ENCODE data around the gene ARPC5.
"Not testable (repeated sequence)": the region's sequence is repeated elsewhere in the genome, so short reads cannot be mapped to it uniquely, and the experiment has no call there.

The ARPC5 gene

GRCh38 chr1:183630748-183631147 is 4.8 kb downstream of the ARPC5 start:
- Histone ChIP-seq H3K4me3 (IDR thresholded peaks at IDR 0.05; ENCODE audit: insufficient read depth, low read depth, low read length) (no peak overlapping the region), H3K4me2 (no peak overlapping the region), H3K27ac (no peak overlapping the region), H3K4me1 (ENCODE audit: low read depth, poor library complexity, severe bottlenecking) (peaks cover 52% of the 10 kb centered on the region), H3K27me3 (ENCODE audit: insufficient read depth, low read depth) (no peaks in the 10 kb centered on the region), H3K36me3 (ENCODE audit: insufficient read depth) (peaks cover 16% of the 10 kb centered on the region; the same call in 1 of the 2 replicates), H4K20me1 (ENCODE audit: insufficient read depth) (no peaks in the 10 kb centered on the region), H2AFZ (ENCODE audit: low read depth) (no peak overlapping the region), H3K79me2 (ENCODE audit: insufficient read depth, low read depth) (peaks cover 51% of the 10 kb centered on the region), H3K9ac (no peak overlapping the region)
- TF ChIP-seq CTCF (conservative IDR thresholded peaks at IDR 0.05; ENCODE audit: low read depth, low read length) = no peak

- Histone ChIP-seq H3K4me2 (no peak overlapping the region), H3K79me2 (ENCODE audit: insufficient read depth, low read depth) (peaks cover 31% of the 10 kb centered on the region)
Observed at GRCh38 chr1:183628537-183628936, 7.0 kb downstream of the ARPC5 start.

GRCh38 chr1:183626236-183626635 is 9.3 kb downstream of the ARPC5 start:
- Histone ChIP-seq H3K4me1 (ENCODE audit: low read depth, poor library complexity, severe bottlenecking) (peaks cover 33% of the 10 kb centered on the region), H3K36me3 (ENCODE audit: insufficient read depth) (peaks cover 16% of the 10 kb centered on the region; the same call in 1 of the 2 replicates), H3K79me2 (ENCODE audit: insufficient read depth, low read depth) (peaks cover 10% of the 10 kb centered on the region; the same call in 1 of the 2 replicates)
- H3K4me2 ChIP-seq; H3K27ac ChIP-seq; H3K27me3 ChIP-seq (ENCODE audit: insufficient read depth, low read depth); H2AFZ ChIP-seq (ENCODE audit: low read depth); H3K9ac ChIP-seq; H4K20me1 ChIP-seq (ENCODE audit: insufficient read depth); H3K4me3 ChIP-seq (IDR thresholded peaks at IDR 0.05; ENCODE audit: insufficient read depth, low read depth, low read length): not testable (repeated sequence)

More at GRCh38 chr1:183628537-183628936, 7.0 kb downstream of the ARPC5 start:
- no peak overlapping the region for H3K27ac ChIP-seq
- no peaks in the 10 kb centered on the region for H4K20me1 ChIP-seq (ENCODE audit: insufficient read depth)
- no peak for TF ChIP-seq CTCF (conservative IDR thresholded peaks at IDR 0.05; ENCODE audit: low read depth, low read length)
- peaks cover 49% of the 10 kb centered on the region for H3K4me1 ChIP-seq (ENCODE audit: low read depth, poor library complexity, severe bottlenecking)
- H3K36me3 ChIP-seq (ENCODE audit: insufficient read depth) = peaks cover 16% of the 10 kb centered on the region; the same call in 1 of the 2 replicates
- no peak overlapping the region for H3K4me3 ChIP-seq (IDR thresholded peaks at IDR 0.05; ENCODE audit: insufficient read depth, low read depth, low read length)
- no peak overlapping the region for H3K9ac ChIP-seq
- H3K27me3 ChIP-seq (ENCODE audit: insufficient read depth, low read depth) = no peaks in the 10 kb centered on the region
- H2AFZ ChIP-seq (ENCODE audit: low read depth) = no peak overlapping the region

GRCh38 chr1:183622884-183623785 is 12.4 kb downstream of the ARPC5 start:
- peaks cover 29% of the 10 kb centered on the region for H3K4me1 ChIP-seq (ENCODE audit: low read depth, poor library complexity, severe bottlenecking)
- no peak overlapping the region for H3K4me3 ChIP-seq (IDR thresholded peaks at IDR 0.05; ENCODE audit: insufficient read depth, low read depth, low read length)
- no peaks in the 10 kb centered on the region for H4K20me1 ChIP-seq (ENCODE audit: insufficient read depth)
- peak; percentile 87 for TF ChIP-seq CTCF (conservative IDR thresholded peaks at IDR 0.05; ENCODE audit: low read depth, low read length)
- H3K27ac ChIP-seq = no peak overlapping the region
- no peaks in the 10 kb centered on the region for H3K79me2 ChIP-seq (ENCODE audit: insufficient read depth, low read depth)
- H3K27me3 ChIP-seq (ENCODE audit: insufficient read depth, low read depth) = no peaks in the 10 kb centered on the region
- H3K4me2 ChIP-seq = no peak overlapping the region
- H3K9ac ChIP-seq = no peak overlapping the region
- no peak overlapping the region for H2AFZ ChIP-seq (ENCODE audit: low read depth)
- H3K36me3 ChIP-seq (ENCODE audit: insufficient read depth) = no peaks in the 10 kb centered on the region

- no peak for TF ChIP-seq CTCF (conservative IDR thresholded peaks at IDR 0.05; ENCODE audit: low read depth, low read length)
- Histone ChIP-seq H3K27ac (no peak overlapping the region), H3K79me2 (ENCODE audit: insufficient read depth, low read depth) (no peaks in the 10 kb centered on the region), H2AFZ (ENCODE audit: low read depth) (no peak overlapping the region), H3K36me3 (ENCODE audit: insufficient read depth) (no peaks in the 10 kb centered on the region), H3K27me3 (ENCODE audit: insufficient read depth, low read depth) (no peaks in the 10 kb centered on the region), H3K9ac (no peak overlapping the region), H3K4me2 (no peak overlapping the region), H4K20me1 (ENCODE audit: insufficient read depth) (no peaks in the 10 kb centered on the region), H3K4me3 (IDR thresholded peaks at IDR 0.05; ENCODE audit: insufficient read depth, low read depth, low read length) (no peak overlapping the region), H3K4me1 (ENCODE audit: low read depth, poor library complexity, severe bottlenecking) (peaks cover 22% of the 10 kb centered on the region)
Observed at GRCh38 chr1:183622013-183622412, 13.6 kb downstream of the ARPC5 start.

Data from KMS-11 (cell line).